Osteoblast (primary cell): Measurements from ENCODE around the gene B9D2. TPM values are rescaled to one million over a fixed set of nuclear protein-coding genes. Genes with fewer than 3 reads are reported as not detected.
"Not testable (repeated sequence)": the region's sequence is repeated elsewhere in the genome, so short reads cannot be mapped to it uniquely, and the experiment has no call there.

Source experiments
- DNase-seq: peaks from one replicate; pipeline ENCODE4 v3.0.0; 2011; ENCODE audit warnings: low spot score, mixed read lengths; ENCODE audit not compliant: insufficient read length; ENCODE audit errors: missing footprints
- H2AFZ ChIP-seq: 2 replicates; pipeline ENCODE4 v1.6.0; 2011; ENCODE audit warnings: mild to moderate bottlenecking, low read length
- H3K27ac ChIP-seq: 2 replicates; pipeline ENCODE4 v1.5.1; 2011; ENCODE audit warnings: mild to moderate bottlenecking, low read depth, low read length, moderate library complexity
- H3K27me3 ChIP-seq: 2 replicates; pipeline ENCODE4 v1.6.0; 2012; ENCODE audit warnings: mild to moderate bottlenecking, control low read depth, inconsistent platforms, low read length, moderate library complexity; ENCODE audit not compliant: insufficient read depth
- H3K36me3 ChIP-seq: 2 replicates; pipeline ENCODE4 v1.5.1; 2011; ENCODE audit warnings: mild to moderate bottlenecking, low read length, control low read depth, moderate library complexity; ENCODE audit not compliant: insufficient read depth
- H3K4me1 ChIP-seq: 2 replicates; pipeline ENCODE4 v1.5.1; 2011; ENCODE audit warnings: mild to moderate bottlenecking, low read length, control low read depth, moderate library complexity; ENCODE audit not compliant: insufficient read depth
- H3K4me2 ChIP-seq: 2 replicates; pipeline ENCODE4 v1.6.0; 2011; ENCODE audit warnings: mild to moderate bottlenecking, low read length; ENCODE audit not compliant: insufficient read depth
- H3K4me3 ChIP-seq: fragments of 200-600 bp; sonication (generic); 3 replicates; pipeline ENCODE4 v1.5.1; 2012; ENCODE audit warnings: mild to moderate bottlenecking, low read length, inconsistent platforms; ENCODE audit not compliant: insufficient read depth
- H3K79me2 ChIP-seq: 2 replicates; pipeline ENCODE4 v1.6.0; 2012; ENCODE audit warnings: mild to moderate bottlenecking, low read length, control low read depth, inconsistent platforms; ENCODE audit not compliant: insufficient read depth
- H3K9me3 ChIP-seq: 2 replicates; pipeline ENCODE4 v1.5.1; 2011; ENCODE audit warnings: low read depth, low read length, control low read depth
- H4K20me1 ChIP-seq: 2 replicates; pipeline ENCODE4 v1.6.0; 2012; ENCODE audit warnings: mild to moderate bottlenecking, low read length, control low read depth; ENCODE audit not compliant: insufficient read depth
- total RNA-seq: library from RNA; depleted of rRNA; stranded (reverse); fragments of >200 nt; gene quantifications from 2 replicates; pipeline ENCODE4 v1.2.3, GENCODE V29; 2012
- TF ChIP-seq, protein P1 (sequence below): IDR thresholded peaks from 2 replicates; pipeline ENCODE4 v1.5.1; 2011; ENCODE audit warnings: mild to moderate bottlenecking, low read depth, low read length, moderate library complexity; ENCODE audit errors: extremely low read depth

B9D2 gene
- total RNA-seq, 1 donor: 6.5 TPM

DNA sequence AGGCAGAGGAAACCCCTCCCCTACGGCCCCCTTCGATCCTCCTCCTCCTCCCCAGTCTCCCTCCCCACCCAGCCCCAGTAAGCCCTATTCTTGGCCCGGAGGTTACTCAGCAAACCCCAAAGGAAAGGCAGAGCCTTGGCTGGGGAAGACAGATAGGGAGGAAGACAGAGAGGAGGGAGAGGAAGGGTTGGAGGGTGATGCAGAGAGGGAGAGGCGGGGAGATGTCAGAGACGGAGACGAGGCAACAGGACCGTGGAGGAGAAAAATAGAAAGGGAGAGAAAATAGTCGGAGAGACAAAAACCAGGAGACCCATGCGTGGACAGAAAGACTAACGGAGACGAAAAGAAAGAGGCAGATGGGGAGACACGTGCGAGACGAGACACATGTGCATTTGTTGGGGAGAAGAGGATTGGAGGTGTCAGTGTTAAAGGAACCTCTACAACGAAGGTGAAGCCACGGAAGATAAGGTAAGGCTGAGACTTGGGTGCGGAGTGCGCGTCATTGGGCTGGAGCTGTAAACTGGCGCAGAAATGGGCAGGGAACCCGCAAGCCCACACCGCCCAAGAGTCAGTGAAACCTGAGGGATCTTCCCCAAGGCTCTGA, 13.1 kb downstream of the B9D2 start:
- Histone ChIP-seq H3K4me1 (peaks cover 11% of the 10 kb centered on the region), H2AFZ (peak overlapping the region; percentile 2), H3K27ac (peak overlapping the region; percentile 29), H3K36me3 (peaks cover 19% of the 10 kb centered on the region), H3K4me2 (peak overlapping the region; percentile 84), H3K27me3 (no peaks in the 10 kb centered on the region), H4K20me1 (peaks cover 35% of the 10 kb centered on the region), H3K4me3 (peak overlapping the region; percentile 93), H3K79me2 (peaks cover 62% of the 10 kb centered on the region), H3K9me3 (no peaks in the 10 kb centered on the region)
- TF ChIP-seq, protein P1, sequence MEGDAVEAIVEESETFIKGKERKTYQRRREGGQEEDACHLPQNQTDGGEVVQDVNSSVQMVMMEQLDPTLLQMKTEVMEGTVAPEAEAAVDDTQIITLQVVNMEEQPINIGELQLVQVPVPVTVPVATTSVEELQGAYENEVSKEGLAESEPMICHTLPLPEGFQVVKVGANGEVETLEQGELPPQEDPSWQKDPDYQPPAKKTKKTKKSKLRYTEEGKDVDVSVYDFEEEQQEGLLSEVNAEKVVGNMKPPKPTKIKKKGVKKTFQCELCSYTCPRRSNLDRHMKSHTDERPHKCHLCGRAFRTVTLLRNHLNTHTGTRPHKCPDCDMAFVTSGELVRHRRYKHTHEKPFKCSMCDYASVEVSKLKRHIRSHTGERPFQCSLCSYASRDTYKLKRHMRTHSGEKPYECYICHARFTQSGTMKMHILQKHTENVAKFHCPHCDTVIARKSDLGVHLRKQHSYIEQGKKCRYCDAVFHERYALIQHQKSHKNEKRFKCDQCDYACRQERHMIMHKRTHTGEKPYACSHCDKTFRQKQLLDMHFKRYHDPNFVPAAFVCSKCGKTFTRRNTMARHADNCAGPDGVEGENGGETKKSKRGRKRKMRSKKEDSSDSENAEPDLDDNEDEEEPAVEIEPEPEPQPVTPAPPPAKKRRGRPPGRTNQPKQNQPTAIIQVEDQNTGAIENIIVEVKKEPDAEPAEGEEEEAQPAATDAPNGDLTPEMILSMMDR: no peak
- DNase-seq: peak; percentile 89

DNA sequence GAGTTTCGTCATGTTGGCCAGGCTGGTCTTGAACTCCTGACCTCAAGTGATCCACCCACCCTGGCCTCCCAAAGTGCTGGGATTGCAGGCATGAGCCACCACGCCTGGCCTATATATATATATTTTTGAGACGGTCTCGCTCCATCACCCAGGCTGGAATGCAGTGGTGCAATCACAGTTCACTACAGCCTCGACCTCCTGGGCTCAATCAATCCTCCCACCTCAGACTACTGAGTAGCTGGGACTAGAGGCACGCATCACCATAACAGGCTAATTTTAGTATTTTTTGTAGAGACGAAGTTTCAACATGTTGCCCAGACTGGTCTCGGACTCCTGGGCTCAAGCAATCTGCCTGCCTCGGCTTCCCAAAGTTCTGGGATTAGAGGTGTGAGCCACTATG, 17.0 kb downstream of the B9D2 start:
- H3K4me1 ChIP-seq, H3K9me3 ChIP-seq, H3K27ac ChIP-seq, DNase-seq, H3K4me3 ChIP-seq, H3K4me2 ChIP-seq, H2AFZ ChIP-seq, H3K27me3 ChIP-seq: not testable (repeated sequence)
- Histone ChIP-seq H4K20me1 (peaks cover 40% of the 10 kb centered on the region), H3K79me2 (peaks cover 60% of the 10 kb centered on the region), H3K36me3 (peaks cover 43% of the 10 kb centered on the region)

DNA sequence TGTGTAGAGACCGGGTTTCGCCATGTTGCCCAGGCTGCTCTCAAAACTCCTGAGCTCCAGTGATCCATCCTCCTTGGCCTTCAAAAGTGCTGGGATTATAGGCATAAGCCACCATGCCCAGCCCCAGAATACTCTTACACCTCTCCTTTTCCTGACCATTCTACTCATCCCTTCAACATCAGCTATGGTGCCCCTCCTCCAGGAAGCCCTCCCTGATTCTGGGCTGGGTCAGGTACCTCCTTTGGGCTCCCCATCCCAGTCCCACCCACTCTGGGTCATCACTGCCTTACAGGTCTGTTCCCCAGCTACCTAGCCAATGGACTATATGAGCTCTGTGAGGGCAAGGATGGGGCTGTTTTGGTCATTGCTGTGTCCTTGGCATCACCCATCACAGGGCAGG, 19.8 kb downstream of the B9D2 start:
- H3K9me3 ChIP-seq: no peaks in the 10 kb centered on the region
- no peaks in the 10 kb centered on the region for H3K4me1 ChIP-seq
- H3K79me2 ChIP-seq: peaks cover 34% of the 10 kb centered on the region
- peaks cover 27% of the 10 kb centered on the region for H4K20me1 ChIP-seq
- H2AFZ ChIP-seq: no peak overlapping the region
- no peak overlapping the region for H3K4me2 ChIP-seq
- TF ChIP-seq, protein P1: no peak
- H3K4me3 ChIP-seq: no peak overlapping the region
- DNase-seq: peak; percentile 14
- H3K27me3 ChIP-seq: no peaks in the 10 kb centered on the region
- H3K27ac ChIP-seq: no peak overlapping the region
- H3K36me3 ChIP-seq: peaks cover 54% of the 10 kb centered on the region

DNA sequence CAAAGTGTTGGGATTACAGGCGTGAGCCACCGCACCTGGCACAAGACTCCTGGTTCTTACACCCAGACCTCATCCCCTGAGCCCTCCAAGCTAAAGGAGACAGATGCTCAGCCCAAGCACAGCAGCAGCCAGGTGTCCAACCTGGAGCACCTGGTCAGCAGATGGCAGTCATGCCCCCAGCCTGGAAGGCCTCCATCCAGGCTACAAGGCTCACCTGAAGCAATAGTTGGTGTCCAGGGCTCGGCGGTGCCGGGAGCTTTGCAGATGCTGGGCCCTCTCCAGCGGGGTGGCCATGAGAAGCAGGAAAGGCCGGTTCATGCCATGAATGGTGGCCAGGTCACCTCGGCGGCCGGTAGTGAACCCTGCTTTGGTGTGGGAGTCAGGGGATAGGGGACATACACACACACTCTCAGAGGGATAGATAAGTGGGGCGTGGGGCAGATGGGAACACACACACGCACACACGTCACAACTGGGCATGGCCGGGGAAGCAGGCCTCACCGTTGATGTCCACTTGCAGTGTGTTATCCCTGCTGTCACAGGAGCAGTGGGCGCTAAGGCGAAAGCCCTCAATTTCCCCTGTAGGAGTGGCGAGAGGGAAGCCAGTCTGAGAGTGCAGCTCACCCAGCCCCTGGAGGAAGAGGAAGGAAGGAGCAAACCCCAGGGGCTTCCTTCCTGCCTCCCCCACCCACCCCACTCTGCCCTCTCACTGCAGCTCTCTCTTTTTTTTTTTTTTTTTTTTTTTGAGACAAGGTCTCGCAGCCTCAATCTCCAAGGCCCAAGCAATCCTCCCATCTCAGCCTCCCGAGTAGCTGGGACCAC, 22.1 kb downstream of the B9D2 start:
- Histone ChIP-seq H3K4me3 (no peak overlapping the region), H3K4me2 (no peak overlapping the region), H3K79me2 (peaks cover 22% of the 10 kb centered on the region), H3K9me3 (no peaks in the 10 kb centered on the region), H2AFZ (no peak overlapping the region), H3K27ac (no peak overlapping the region), H3K27me3 (no peaks in the 10 kb centered on the region), H3K4me1 (no peaks in the 10 kb centered on the region), H4K20me1 (peaks cover 23% of the 10 kb centered on the region), H3K36me3 (peaks cover 59% of the 10 kb centered on the region)
- TF ChIP-seq, protein P1: no peak
- no peak for DNase-seq
